PC-9 (cell line): ENCODE data around the gene MAST2.

Experiments
- CTCF ChIP-seq: fragments of 200-600 bp; sonication (generic); conservative IDR thresholded peaks from 2 replicates; pipeline ENCODE4 v1.6.1; 2017; ENCODE audit warnings: mixed run types, antibody characterized with exemption, mild to moderate bottlenecking, moderate library complexity
- EZH2 ChIP-seq: fragments of 200-600 bp; sonication (generic); IDR thresholded peaks from 2 replicates; pipeline ENCODE4 v1.8.0; 2017; ENCODE audit warnings: antibody characterized with exemption, low read depth

DNA sequence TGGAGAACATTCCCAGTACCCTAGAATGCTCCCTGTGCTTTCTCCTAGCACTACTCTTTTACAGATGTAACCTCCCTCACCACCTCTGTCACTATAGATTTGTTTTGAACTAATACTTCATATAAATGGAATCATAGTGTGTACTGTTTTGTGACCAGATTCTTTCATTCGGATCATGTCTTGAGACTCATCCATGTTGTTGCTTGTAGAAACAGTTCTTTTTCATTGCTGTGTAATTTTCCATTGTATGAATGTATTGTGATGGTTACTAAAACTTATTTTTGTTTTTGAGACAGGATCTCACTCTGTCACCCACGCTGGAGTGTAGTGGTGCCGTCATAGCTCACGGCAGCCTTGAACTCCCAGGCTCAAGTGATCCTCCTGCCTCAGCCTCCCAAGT is 2.7 kb downstream of the MAST2 start:
- TF ChIP-seq EZH2 (no peak), CTCF (no peak)
